BLaER1 (cell line): ENCODE data around the gene GAS2L3.
"Not testable (repeated sequence)": the region's sequence is repeated elsewhere in the genome, so short reads cannot be mapped to it uniquely, and the experiment has no call there.

Experiments
- H3K27ac ChIP-seq: shearing (Covaris generic); formaldehyde crosslinking; 2 replicates; pipeline ENCODE4 v1.8.1; 2022
- H3K27me3 ChIP-seq: shearing (Covaris generic); formaldehyde crosslinking; 2 replicates; pipeline ENCODE4 v1.8.1; 2022
- H3K36me3 ChIP-seq: shearing (Covaris generic); formaldehyde crosslinking; 2 replicates; pipeline ENCODE4 v1.8.1; 2022
- H3K4me1 ChIP-seq: shearing (Covaris generic); formaldehyde crosslinking; 2 replicates; pipeline ENCODE4 v1.8.1; 2022
- H3K4me2 ChIP-seq: shearing (Covaris generic); formaldehyde crosslinking; 2 replicates; pipeline ENCODE4 v1.8.1; 2022
- H3K4me3 ChIP-seq: shearing (Covaris generic); formaldehyde crosslinking; 2 replicates; pipeline ENCODE4 v1.8.1; 2022
- H3K9ac ChIP-seq: shearing (Covaris generic); formaldehyde crosslinking; 2 replicates; pipeline ENCODE4 v1.8.1; 2022
- H3K9me3 ChIP-seq: shearing (Covaris generic); formaldehyde crosslinking; 2 replicates; pipeline ENCODE4 v1.8.1; 2022
- H4K20me1 ChIP-seq: shearing (Covaris generic); formaldehyde crosslinking; 2 replicates; pipeline ENCODE4 v1.8.1; 2022
- Cebpa-rat ChIP-seq: shearing (Covaris generic); IDR thresholded peaks from 2 replicates; pipeline ENCODE4 v1.8.1; 2022

The GAS2L3 gene

DNA sequence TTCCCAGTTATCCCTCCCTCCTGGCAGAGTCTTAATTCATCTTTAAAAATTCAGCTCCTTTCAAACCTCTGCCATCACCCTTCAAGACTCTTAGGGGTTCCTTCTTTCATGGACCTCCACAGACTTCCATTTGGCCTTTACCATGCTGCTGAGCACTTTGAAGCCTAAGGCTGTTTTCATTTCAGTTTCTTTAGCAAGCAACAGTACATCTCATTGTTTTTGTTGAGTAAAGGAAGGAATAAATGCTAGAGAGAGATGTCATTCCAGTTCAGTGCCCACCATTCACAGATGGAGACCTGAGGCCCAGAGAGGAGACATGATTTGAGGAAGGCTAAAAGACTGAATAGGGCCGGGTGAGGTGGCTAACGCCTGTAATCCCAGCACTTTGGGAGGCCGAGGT is 1.3 kb upstream of the GAS2L3 start:
- peaks cover 15% of the 10 kb centered on the region for H3K9me3 ChIP-seq
- H3K27ac ChIP-seq: no peak overlapping the region
- no peaks in the 10 kb centered on the region for H4K20me1 ChIP-seq
- no peak overlapping the region for H3K4me3 ChIP-seq
- TF ChIP-seq Cebpa-rat: no peak
- H3K4me2 ChIP-seq: no peak overlapping the region
- H3K4me1 ChIP-seq: peaks cover 8% of the 10 kb centered on the region; the same call in 1 of the 2 replicates
- no peaks in the 10 kb centered on the region for H3K36me3 ChIP-seq
- no peak overlapping the region for H3K9ac ChIP-seq
- H3K27me3 ChIP-seq: no peaks in the 10 kb centered on the region

- Histone ChIP-seq H3K27ac (no peak overlapping the region), H4K20me1 (no peaks in the 10 kb centered on the region), H3K4me2 (peak overlapping the region; percentile 75), H3K4me3 (peak overlapping the region; percentile 72), H3K27me3 (no peaks in the 10 kb centered on the region), H3K9me3 (peaks cover 15% of the 10 kb centered on the region), H3K4me1 (peaks cover 8% of the 10 kb centered on the region; the same call in 1 of the 2 replicates), H3K36me3 (no peaks in the 10 kb centered on the region), H3K9ac (peak overlapping the region; percentile 61)
- TF ChIP-seq Cebpa-rat: no peak
These were observed 947 bp downstream of the GAS2L3 start for GRCh38 chr12:100574187-100575074.

DNA sequence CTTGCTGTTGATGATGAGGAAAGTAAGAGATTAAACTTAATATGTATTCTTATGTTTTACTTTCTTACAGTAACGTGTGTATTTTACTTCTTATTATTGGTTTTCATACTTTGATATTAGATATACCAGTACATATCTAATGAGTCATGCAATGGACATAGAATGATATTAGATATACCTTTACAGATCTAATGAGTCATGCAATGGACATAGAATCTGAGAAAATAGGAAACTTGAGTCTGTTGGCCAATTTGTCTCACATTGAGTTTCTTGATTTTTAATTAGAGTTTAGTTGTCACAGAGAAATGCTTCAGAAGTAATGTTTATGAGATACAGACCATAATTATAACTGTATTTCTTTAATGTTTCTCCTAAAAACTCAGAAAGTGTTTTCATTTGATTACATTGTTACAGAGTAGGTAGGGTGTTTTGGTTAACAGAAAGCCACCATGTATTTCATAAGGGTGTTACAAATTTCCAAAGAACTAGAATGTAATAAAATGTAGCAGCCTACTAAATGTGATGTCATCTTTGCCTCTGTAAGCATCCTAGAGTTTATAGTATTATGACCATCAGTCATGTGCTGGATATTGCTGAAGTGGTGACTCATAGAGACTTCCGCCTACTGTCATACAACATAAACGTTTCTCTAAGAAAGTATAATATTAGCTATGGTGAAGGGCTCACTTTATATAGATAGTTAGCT is 3.0 kb downstream of the GAS2L3 start:
- no peak overlapping the region for H3K4me2 ChIP-seq
- H3K27me3 ChIP-seq: no peaks in the 10 kb centered on the region
- no peak for TF ChIP-seq Cebpa-rat
- no peak overlapping the region for H3K4me3 ChIP-seq
- peaks cover 15% of the 10 kb centered on the region for H3K9me3 ChIP-seq
- no peak overlapping the region for H3K27ac ChIP-seq
- no peaks in the 10 kb centered on the region for H3K36me3 ChIP-seq
- no peaks in the 10 kb centered on the region for H4K20me1 ChIP-seq
- peaks cover 8% of the 10 kb centered on the region; the same call in 1 of the 2 replicates for H3K4me1 ChIP-seq
- no peak overlapping the region for H3K9ac ChIP-seq

DNA sequence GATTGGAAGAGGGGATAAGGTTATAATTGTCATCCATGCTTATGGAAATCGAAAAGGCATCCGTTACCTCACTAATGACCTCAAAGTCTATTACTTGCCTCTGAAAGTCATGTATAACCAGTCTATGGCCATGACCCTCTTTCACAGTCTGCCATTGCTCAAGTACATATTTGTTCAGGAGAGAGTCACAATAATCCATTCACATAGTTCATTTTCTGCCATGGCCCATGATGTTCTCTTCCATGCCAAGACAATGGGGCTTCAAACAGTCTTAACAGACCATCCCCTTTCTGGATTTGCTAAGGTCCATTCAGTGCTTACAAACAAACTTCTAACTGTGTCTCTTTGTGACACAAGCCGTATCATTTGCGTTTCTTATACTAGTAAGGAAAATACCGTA is 5.4 kb downstream of the GAS2L3 start:
- H3K4me2 ChIP-seq: no peak overlapping the region
- peaks cover 8% of the 10 kb centered on the region; the same call in 1 of the 2 replicates for H3K4me1 ChIP-seq
- H3K27me3 ChIP-seq: no peaks in the 10 kb centered on the region
- no peak overlapping the region for H3K27ac ChIP-seq
- H3K9ac ChIP-seq: no peak overlapping the region
- no peak overlapping the region for H3K4me3 ChIP-seq
- H4K20me1 ChIP-seq: no peaks in the 10 kb centered on the region
- H3K36me3 ChIP-seq: no peaks in the 10 kb centered on the region
- no peak for TF ChIP-seq Cebpa-rat
- peaks cover 25% of the 10 kb centered on the region for H3K9me3 ChIP-seq

DNA sequence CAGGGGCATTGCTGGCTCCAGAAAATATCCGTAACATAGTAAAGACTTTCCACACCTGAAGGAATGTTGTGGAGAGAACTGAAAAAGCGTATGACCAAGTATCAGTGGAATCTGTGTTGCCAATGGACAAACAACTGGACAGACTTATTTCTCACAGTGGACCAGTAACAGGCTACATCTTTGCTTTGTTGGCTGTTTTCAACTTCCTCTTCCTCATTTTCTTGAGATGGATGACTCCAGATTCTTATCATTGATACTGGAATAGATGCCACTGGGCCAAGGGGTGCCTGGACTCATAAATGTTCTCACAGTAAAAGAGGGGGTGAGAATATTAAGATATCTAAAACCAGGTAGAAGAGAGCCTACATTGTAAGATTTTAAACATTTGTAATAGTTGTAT is 6.4 kb downstream of the GAS2L3 start:
- H3K36me3 ChIP-seq: no peaks in the 10 kb centered on the region
- H3K4me2 ChIP-seq: no peak overlapping the region
- no peak overlapping the region for H3K27ac ChIP-seq
- H3K4me1 ChIP-seq: peaks cover 1% of the 10 kb centered on the region; the same call in 1 of the 2 replicates
- no peaks in the 10 kb centered on the region for H4K20me1 ChIP-seq
- H3K27me3 ChIP-seq: no peaks in the 10 kb centered on the region
- no peak for TF ChIP-seq Cebpa-rat
- H3K4me3 ChIP-seq: no peak overlapping the region
- peaks cover 21% of the 10 kb centered on the region; the same call in 1 of the 2 replicates for H3K9me3 ChIP-seq
- H3K9ac ChIP-seq: no peak overlapping the region

DNA sequence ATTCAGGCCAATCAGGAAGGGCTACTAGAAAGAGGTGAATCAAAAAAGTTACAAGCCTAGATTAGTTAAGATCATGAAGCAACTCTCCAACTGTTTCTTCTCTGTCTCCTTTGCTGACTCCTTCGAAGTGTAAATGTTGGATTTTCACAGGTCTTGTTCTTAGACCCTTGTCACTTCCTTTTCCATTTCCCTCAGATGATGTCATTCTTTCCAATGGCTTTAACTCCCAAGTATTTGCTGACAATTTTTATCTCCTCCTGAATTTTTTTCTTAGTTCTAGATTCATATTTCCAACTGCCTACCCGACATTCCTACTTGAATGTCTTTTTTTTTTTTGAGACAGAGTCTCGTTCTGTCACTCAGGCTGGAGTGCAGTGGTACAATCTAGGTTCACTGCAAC is 10.8 kb downstream of the GAS2L3 start:
- Histone ChIP-seq H3K4me2 (no peak overlapping the region), H3K27ac (no peak overlapping the region), H4K20me1 (no peaks in the 10 kb centered on the region), H3K4me3 (no peak overlapping the region), H3K9me3 (peaks cover 61% of the 10 kb centered on the region), H3K27me3 (no peaks in the 10 kb centered on the region), H3K4me1 (no peaks in the 10 kb centered on the region), H3K9ac (no peak overlapping the region), H3K36me3 (no peaks in the 10 kb centered on the region)
- no peak for TF ChIP-seq Cebpa-rat

GRCh38 chr12:100591979-100592378 is 18.5 kb downstream of the GAS2L3 start:
- H3K27ac ChIP-seq: no peak overlapping the region
- no peaks in the 10 kb centered on the region for H3K4me1 ChIP-seq
- H3K9me3 ChIP-seq: peaks cover 28% of the 10 kb centered on the region
- H3K4me3 ChIP-seq: no peak overlapping the region
- no peaks in the 10 kb centered on the region for H4K20me1 ChIP-seq
- H3K9ac ChIP-seq: no peak overlapping the region
- no peak for TF ChIP-seq Cebpa-rat
- no peaks in the 10 kb centered on the region for H3K27me3 ChIP-seq
- no peaks in the 10 kb centered on the region for H3K36me3 ChIP-seq
- no peak overlapping the region for H3K4me2 ChIP-seq

- H3K4me3 ChIP-seq: no peak overlapping the region
- H3K4me2 ChIP-seq: no peak overlapping the region
- H3K9ac ChIP-seq: no peak overlapping the region
- H3K27ac ChIP-seq: no peak overlapping the region
- H3K4me1 ChIP-seq: no peaks in the 10 kb centered on the region
- H3K9me3 ChIP-seq: peaks cover 13% of the 10 kb centered on the region
- no peaks in the 10 kb centered on the region for H3K36me3 ChIP-seq
- no peaks in the 10 kb centered on the region for H4K20me1 ChIP-seq
- no peak for TF ChIP-seq Cebpa-rat
- no peaks in the 10 kb centered on the region for H3K27me3 ChIP-seq
These were observed 20.0 kb downstream of the GAS2L3 start for GRCh38 chr12:100593490-100593889.

DNA sequence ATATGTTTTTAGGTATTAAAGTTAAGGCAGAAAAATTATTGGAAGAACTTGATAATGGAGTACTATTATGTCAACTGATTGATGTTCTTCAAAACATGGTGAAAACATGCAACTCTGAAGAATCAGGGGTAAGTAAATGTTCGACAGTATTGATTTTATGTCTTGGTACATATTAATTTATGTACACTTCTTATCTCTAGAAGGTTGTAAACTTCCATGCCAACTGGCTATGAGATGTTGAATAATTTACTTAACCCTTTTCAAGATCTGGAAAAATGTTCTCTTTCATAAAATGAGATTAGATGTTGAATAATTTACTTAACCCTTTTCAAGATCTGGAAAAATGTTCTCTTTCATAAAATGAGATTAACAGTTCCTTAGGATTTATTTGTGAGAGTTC is 28.1 kb downstream of the GAS2L3 start:
- Histone ChIP-seq H3K9me3 (no peaks in the 10 kb centered on the region), H3K27ac (no peak overlapping the region), H3K36me3 (no peaks in the 10 kb centered on the region), H3K27me3 (no peaks in the 10 kb centered on the region), H3K4me1 (no peaks in the 10 kb centered on the region), H3K4me3 (no peak overlapping the region), H3K9ac (no peak overlapping the region), H3K4me2 (no peak overlapping the region), H4K20me1 (no peaks in the 10 kb centered on the region)
- no peak for TF ChIP-seq Cebpa-rat

DNA sequence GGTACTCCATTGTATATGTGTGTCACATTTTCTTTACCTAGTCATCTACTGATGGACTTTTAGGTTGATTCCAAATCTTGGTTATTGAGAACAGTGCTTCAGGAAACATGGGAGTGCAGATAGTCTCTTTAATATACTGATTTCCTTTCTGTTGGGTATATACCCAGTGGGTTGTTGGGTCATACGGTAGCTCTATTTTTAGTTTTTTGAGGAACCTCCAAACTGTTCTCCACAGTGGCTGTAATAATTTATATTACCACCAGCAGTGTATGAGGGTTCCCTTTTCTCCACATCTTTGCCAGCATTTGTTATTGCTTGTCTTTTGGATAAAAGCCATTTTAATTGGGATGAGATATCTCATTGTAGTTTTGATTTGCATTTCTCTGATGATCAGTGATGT is 29.5 kb downstream of the GAS2L3 start:
- H3K9ac ChIP-seq, H3K27me3 ChIP-seq, H4K20me1 ChIP-seq, H3K4me1 ChIP-seq, H3K9me3 ChIP-seq, H3K36me3 ChIP-seq, H3K27ac ChIP-seq, H3K4me3 ChIP-seq, H3K4me2 ChIP-seq: not testable (repeated sequence)
